NCI-H2107 treated with DMSO at 0.1 percent for 48 hours (cell line): Measurements from ENCODE around the gene MRPL50.

Experiments
- DNase-seq: peaks from one replicate; lab custom pipeline; 2025; ENCODE audit not compliant: unreplicated experiment; lab: John Stamatoyannopoulos, UW

MRPL50 gene

DNA sequence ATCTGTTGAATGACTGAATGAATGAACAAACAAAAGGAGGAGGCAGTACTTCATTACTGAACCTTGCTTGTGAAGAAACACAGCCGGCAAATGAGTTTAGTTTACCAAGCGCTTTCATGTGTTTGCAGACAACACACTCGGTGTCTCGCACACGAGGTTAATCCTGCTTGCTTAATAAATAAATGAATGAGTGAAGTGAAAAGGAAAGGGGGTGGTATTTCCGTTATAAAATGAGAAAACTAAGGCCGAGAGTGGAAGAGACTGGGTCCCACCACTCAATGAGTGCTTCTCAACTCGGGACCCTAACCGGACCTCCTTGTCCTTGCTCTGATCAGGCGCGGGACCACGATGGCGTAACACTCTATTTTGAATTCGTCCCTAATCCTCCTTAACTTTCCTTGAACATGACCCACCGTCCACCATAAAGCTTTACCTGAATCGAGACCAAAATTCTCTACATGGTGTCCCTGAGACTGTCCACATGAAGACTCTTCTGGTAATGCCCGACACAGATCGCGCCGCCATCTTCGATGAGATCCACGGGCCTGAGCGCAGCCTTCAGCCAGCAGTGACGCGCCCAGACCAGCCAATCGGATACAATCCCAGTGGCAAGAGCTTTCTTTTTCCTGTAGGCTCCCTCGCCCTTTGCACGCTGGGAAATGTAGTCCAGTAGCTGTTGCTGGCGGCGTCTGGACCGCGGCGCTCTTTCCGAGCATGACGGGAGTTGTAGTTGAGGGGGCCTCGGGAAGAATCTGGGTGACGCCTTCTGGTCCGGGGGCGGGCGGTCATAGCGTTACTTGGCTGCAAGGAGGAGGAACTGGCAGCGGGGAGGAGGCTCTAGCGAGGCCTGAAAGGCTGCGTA lies at the start of gene MRPL50, which contains the start of gene ZNF189:
TSS of gene MRPL50 (minus strand) at position 551 of the 862 bp plus-strand sequence. CDS start at position 525, 26 bp downstream.
TSS of gene ZNF189 (plus strand) at position 784 of the 862 bp plus-strand sequence. CDS start 306 bp downstream, outside the sequence.
- peak; percentile 98 for DNase-seq

DNA sequence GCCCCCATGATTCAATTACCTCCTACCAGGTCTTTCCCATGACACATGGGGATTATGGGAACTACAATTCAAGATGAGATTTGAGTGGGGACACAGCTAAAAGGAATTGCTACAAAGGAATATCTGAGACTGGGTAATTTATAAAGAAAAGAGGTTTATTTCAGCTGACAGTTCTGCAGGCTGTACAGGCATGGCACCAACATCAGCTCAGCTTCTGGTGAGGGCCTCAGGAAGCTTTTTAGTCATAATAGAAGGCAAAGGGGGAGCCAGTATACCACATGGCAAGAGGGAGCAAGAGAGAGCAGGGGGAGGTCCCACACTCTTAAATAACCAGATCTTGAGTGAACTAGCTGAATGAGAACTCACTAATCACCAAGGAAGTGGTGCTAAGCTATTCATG lies 48.3 kb upstream of the MRPL50 start:
- no peak for DNase-seq

DNA sequence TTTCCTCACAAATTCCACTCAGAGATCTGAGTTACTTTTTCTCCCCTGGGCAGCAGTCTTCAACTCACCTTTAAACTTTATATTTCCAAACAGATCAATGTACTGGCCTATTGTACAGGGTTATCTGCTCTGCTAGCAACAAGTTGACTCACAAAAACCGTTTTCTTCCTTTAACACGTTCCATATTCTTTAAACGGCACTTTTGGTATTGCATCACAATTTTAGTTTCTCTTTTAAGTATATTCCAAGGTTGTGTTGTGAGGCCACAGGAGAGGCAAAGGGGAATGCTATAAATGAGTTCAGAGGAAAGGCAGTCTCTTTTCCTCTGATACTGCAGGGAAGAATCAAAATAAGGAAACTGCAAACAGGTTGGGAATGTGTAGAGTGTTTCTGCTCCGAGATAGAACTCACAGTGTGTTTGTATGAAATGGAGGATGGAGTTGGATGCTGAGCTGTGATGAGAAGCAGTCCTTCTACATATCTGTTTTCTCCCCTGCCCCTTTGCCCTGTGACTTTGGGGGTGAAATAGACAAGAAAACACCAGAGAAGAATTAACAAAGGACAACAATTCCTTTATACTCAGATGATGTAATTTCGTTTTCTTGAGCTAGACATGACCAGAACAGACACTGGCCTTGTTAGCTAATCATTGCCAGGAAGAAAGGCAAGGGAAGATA lies 47.1 kb upstream of the MRPL50 start:
- DNase-seq, result no peak

DNA sequence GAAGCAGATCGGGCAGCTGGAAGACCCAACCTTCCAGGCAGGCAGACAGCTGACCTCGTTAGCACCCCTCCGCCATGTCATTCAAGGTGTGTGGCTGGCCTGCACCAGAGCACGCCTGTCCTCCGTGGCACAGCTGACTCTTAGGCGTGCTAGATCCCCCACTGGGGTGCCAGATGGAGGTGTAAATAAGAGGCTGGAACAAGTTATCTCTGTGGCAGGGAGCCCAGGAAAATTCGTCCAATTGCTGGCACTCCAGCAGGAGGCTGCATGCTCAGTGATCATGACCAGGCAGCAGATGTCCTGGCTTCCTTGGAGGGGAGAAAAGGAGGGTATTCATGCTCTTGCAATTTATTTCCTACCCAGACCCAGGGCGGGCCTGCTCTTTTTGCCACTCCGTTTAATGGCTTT lies 45.0 kb upstream of the MRPL50 start:
- DNase-seq, result peak; percentile 35

DNA sequence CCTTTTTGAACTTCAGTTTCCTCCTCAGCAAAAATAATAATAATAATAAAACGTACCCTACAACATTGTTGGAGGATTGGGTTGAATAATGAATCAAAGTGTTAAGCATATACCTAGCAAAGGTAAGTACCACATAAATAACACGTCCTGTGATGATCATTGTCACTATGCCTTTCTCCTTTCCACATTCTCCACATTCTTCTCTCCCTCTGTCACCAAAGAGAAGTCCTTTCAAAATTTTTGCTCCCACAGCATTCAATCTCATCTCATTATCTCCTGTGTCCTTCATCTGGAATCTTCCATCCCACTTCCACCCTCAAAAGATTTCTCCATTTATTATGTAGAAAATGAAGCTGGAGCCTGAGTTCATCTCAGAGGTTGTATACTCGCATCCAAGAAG lies 44.3 kb upstream of the MRPL50 start:
- DNase-seq, result no peak

DNA sequence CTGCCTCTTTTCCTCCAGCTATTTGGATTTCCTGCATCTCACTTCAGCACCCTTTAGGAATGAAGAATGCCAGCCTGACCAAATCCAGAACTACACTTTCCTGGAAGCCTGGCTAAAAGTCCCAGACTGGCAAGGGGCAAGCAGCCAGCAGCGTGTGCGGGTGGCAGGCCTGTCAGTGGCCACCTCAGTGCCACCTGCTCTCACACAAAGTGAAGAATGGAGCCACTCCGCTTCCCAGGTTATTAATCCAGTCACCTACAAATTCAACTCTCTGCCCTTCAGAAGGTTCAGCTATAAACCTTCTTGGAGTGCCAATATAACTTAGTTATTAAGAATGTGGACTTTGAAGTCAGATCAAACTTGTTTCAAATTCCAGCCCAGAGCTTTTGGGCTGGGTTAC lies 43.9 kb upstream of the MRPL50 start:
- no peak for DNase-seq

DNA sequence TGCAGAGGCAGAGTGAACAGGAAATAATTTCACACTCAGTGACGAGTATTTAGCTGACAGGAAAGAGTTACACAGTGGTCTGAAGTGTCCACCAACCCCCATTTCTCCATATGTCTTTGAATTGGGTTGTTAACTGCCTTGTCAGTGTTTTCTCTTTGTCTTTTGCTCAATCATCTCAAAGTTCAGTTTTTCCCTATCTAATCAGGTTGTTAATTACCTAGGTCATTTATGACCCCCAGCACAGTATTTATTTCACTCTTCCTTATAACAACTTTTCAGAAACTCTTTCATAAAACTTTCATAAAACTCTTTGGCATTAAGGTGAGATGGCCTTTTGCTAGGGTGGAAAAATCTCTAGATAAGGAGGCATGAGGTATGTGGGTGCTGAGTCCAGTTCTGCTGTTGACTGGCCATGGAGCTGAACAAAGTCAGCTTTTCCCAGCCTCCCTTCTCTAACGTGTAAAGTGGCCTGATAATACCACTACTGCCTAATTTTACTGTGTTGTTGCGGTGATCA lies 42.4 kb upstream of the MRPL50 start:
- DNase-seq, result no peak

DNA sequence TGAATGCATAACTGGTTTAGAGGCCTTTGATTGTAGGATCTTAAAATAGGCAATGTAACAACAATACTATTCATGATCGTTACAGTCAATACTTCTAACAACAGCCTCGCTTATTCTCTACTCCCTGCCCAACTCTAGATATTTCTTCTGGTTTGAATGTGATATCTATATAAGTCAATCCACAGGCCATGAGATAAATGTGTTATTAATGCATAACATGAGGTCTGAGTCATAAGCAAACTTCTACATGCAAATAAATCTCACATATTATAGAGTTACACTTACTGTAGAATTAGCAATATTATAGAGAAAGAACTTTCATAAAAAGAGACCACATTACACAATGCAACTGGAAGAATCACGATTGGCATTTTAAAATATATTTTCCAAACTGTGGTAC lies 40.1 kb upstream of the MRPL50 start:
- no peak for DNase-seq

DNA sequence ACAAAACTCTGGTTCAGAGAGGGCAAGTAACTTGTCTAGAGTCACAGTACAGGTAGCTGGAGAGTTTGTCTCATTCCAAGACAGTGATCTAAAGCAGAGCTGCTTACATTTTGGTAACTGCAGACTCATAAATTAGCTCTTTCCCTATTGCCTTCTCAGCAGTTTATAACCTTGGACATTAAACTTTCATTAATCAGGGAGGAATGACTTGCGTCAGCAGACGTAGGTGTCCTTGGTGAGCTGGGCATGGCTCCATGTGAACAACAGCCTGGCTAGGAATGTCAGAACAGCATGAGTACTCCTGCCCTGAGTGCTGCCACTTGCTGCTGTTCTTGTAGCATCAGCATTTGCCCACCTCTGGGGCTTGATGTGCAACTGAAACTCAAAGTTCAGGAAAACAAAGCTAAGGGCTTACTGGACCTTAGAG lies 39.4 kb upstream of the MRPL50 start:
- DNase-seq, result no peak

DNA sequence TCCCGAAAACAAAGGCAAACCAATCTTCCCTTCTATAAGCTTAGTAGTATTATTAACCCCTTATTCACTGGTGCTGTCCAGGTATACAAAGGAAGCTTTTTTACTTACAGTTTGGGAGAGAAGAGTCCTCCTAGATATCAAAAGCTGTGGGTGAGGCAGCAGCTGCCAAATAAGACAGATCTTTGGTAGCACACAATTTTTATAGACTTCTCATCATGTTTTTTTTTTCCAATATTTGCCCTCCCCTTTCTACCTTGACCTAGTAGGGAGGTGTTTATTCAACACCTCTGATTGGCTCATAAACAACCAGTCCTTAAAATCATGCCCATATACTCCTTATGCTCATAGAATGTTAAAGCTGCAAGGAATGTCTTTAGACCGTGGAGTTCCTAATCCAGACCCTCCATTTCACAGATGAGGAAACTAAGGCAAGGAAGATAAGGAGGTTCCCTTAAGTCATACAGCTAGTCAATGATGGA lies 37.2 kb upstream of the MRPL50 start, which contains the start of gene ALDOB:
TSS of gene ALDOB (minus strand) at position 174 of the 479 bp plus-strand sequence. CDS start 4,887 bp downstream, outside the sequence.
- DNase-seq, result no peak

DNA sequence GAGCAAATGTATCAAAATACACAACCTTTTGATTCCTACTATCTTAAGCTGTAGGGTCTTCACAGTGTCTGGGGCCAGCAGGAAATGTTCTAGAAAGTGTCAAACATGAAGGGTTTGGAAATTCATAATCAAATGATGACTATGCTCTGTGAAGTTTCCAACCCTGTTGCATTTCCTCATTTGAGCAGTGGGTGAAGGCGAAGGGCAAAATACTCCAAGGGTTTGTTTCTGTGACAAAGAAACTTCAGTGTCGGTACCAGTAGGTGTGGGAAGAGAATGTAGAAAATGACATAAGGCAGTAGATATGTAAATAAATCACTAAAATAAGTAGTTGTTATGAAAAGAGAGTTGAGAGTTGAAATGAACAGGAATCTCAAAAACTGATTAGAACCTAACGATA lies 36.6 kb upstream of the MRPL50 start:
- no peak for DNase-seq

DNA sequence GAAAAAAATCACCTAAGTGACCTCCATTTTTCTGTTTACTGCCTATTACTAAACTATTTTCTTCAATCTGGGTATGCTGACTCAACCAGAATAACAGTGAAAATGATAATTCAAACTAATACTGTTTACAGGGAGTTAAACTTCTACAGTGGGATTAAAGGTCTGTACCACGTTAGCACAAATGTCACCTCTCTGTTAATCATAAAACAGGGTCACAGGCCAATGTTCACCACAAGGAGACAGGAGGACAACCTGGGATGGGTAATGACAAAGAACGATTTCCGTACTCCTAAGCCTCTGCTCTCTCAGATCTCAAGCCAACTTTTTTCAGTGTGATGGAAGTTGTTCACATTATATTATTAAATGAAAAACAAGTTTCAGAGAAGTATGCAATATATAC lies 34.8 kb upstream of the MRPL50 start:
- no peak for DNase-seq

DNA sequence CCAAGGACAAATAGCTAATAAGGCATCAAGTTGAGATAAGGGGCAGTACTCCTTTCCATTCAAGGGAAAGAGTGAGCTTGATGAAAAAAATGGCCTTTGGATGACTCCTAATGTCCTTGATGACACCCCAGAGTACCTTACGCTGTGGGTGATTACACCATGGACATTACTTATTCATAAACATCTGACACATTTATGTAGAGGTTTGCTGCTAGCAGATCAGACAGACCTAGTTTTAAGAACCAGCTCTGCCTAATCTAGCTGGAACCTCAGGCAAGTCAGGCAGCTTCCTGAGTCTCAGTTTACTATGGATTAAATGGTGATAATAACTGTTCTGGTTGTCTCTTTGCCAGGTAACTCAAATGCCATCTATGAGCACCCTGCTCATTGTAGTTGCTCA lies 34.3 kb upstream of the MRPL50 start:
- no peak for DNase-seq

DNA sequence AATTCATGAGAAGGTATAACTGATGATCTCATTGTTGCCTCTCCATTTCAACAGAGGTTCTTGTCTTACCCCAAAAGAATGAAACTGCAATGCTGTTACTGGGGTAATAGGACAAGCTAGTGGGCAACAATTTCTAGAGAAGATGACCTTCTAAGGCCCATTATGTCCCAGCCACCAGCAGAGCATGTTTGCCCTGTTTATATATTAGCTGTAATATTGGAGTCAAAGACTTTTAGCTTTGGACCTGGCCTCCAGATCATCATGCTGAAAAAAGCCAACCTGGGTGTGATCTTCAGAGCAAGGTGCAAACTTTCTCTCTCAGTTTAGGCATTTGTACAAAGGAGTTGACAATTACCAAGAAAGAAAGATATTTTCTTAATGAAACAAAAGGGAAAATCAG lies 33.8 kb upstream of the MRPL50 start:
- no peak for DNase-seq

DNA sequence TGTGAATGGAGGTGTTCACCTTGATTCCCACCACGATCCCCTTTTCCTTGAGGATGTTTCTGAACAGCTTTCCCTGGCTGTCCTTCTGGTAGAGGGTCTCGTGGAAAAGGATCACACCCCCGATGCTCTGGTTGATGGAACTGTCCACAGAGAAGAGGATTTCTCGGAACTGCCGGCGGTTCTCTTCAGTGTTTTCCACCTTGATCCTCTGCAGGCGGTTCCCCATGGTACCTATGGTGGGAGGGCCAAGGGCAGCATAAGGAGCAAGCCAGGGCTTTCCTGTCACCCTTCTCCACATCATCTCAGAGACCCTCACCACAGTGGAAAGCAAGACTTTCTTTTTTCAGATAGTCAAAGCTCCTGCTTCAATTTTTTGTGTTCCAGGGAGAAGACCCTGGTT lies 31.3 kb upstream of the MRPL50 start:
- no peak for DNase-seq

DNA sequence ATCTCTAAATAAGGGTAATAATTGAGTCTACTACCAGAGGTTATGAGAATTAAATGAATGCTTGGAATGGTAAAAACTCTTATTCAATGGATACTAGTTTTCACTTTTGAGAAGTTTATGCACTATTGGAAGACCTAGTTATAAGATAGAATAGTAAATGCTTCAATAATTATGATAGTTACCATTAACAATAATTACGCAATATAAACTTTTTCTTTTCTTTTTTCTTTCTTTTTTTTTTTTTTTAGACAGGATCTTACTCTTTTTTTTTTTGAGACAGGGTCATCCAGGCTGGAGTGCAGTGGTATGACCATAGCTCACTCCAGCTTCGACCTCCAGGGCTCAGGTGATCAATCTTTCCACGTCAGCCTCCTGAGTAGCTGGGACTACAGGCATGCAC lies 30.5 kb upstream of the MRPL50 start:
- DNase-seq, result no peak

DNA sequence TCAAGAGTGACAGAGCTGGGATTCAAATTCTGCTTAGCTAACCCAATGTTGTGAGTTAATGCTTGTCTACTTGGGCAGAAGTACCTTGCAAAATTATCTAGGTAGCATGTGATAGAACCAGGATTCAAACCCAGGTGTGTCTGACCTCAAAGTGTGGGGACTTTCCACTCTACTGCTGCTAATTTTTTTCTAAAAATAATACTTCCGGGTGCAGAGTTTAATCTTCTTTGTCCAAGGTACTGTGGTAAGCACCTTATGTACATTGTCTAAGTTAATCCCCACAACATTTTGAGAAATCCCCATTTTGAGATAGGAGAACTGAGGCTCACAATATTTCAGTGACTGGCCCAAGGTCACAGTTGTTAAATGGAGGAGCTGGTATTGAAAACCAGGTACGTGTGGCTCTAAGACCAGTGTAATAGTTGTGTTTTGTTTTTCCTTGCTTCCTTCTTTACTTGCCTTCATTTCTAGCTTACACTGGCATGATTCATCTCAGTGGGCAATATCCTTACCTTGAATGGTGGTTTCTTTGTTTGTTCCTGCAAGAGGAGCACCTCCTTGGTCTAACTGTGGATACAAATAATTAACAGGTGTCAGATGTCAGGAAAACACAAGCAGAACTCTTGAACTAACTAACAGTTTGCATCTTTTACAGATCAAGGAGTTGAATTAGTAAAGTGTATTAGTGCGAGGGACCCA lies 29.7 kb upstream of the MRPL50 start:
- peak; percentile 40 for DNase-seq

DNA sequence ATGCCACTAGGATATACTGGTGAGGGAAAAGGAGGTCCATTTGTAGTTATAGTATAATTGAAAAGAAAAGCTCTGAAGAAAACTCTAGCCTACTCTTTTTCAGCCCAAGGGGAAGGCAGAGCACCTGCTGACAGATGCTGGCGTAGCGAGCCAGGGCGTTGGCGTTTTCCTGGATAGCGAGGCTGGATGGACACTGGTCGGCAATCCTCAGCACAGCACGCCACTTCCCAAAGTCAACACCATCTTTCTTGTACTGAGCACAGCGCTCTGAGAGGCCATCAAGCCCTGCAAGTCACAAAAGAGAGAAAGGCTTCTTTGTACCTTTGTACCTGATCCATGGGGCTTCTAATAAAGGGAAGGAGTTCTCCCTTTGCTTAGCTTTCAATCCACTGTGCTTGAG lies 28.9 kb upstream of the MRPL50 start:
- DNase-seq, result no peak

DNA sequence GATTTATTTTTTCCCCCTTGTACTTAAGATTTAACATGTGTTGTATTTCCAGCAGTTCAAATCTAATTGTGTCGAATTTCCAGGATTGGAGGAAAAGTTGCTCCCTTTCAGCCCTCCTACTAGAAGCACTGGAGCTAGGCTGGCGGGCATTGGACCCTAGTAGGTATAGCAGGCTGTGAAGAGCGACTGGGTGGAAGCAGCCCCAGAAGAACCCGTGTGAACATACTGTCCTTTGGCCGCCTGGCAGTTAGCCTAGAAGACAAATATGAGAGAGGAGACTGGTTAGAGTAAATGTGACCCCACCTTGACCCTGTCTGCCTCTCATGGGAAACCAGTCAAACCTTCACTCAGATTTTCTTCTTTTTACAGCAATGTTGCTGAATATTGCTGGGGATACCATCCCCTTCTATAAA lies 23.2 kb upstream of the MRPL50 start:
- no peak for DNase-seq

DNA sequence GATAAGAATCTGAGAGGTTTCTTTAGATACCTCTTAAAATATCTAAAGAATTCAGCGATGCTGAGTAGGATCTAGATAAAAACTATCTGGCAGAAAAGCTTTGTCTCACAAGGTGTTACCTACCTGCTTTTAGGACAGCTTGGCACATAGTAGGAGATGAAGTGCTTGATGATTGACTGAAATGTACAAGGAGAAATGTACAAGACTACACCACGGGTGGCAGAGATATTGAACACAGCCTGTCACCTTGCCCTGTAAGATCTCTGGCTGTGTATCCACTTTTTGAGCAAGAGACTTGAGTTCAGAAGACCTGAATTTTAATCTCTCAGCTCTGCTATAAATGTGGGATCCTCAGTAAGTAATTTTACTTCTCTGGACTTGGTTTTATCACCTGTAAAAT lies 21.4 kb upstream of the MRPL50 start:
- no peak for DNase-seq
